ENCODE data around the gene ARL16.
"Not testable (repeated sequence)": the region's sequence is repeated elsewhere in the genome, so short reads cannot be mapped to it uniquely, and the experiment has no call there.

ARL16 gene

GRCh38 chr17:81695211-81695610 is 11.6 kb upstream of the ARL16 start:
- no peak for DNase-seq

GRCh38 chr17:81694810-81695209 is 11.2 kb upstream of the ARL16 start:
- DNase-seq = no peak

DNA sequence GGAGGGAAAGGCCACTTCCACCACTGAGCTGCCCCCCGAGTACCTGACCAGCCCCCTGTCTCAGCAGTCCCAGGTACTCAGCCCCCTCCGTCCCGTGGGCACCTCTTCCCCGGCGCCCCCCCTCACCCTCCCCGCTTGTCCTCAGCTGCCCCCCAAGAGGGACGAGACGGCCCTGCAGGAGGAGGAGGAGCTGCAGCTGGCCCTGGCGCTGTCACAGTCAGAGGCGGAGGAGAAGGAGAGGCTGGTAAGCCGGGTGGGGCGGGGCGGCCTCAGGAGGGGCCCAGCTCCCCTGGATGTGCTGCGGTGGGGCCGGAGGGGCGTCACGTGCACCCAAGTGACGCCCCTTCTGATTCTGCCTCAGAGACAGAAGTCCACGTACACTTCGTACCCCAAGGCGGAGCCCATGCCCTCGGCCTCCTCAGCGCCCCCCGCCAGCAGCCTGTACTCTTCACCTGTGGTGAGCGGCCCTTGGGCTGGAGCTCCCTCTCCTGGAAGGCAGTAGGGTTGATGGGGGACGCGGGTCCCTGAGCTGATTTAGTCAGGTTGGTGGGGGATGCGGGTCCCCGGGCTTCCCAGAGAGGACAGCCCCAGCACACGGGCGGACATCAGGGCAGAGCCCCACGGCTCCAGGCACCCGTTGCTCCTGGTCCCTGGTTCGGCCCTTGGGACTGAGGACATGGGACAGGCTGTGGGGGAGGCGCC is 10.1 kb upstream of the ARL16 start:
- DNase-seq = no peak

- DNase-seq = no peak
Measured at GRCh38 chr17:81691608-81692007, 8.0 kb upstream of the ARL16 start.

DNA sequence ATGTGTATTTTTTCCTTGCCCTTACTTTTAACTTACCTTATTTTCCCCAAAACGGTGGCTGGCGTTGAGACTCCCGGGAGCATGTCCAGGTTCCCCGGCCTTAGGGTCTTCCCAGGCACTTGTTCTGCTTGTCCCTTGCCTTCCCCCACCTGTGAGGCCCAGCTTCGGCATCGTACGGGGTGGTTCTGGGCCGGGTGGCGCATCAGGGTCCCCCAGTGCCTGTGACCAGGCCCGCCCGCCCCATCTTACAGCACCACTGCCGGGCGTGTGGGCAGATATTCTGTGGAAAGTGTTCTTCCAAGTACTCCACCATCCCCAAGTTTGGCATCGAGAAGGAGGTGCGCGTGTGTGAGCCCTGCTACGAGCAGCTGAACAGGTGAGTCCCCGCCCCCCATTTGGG is 7.6 kb upstream of the ARL16 start:
- DNase-seq = no peak

- DNase-seq = no peak
Measured at GRCh38 chr17:81690549-81690948, 7.0 kb upstream of the ARL16 start.

DNA sequence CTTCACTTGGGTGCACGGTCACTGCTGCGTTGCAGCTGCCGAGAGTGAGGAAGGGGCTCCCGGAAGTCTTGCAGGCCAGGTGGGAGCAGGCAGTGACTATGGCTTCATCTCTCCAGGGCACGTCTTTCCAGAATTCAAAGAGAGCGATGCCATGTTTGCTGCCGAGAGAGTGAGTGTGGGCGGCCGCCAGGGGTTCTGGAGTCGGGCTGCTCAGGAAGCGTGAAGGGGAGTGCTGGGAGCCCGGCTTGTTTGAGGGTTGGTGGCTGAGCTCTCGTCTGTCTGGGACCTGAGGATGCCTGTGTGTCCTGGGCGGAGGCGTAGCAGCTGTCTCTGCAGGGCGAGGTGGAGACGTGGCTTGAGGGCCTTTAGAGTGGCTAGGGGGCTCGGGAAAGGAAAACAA is 6.5 kb upstream of the ARL16 start:
- DNase-seq = no peak

DNA sequence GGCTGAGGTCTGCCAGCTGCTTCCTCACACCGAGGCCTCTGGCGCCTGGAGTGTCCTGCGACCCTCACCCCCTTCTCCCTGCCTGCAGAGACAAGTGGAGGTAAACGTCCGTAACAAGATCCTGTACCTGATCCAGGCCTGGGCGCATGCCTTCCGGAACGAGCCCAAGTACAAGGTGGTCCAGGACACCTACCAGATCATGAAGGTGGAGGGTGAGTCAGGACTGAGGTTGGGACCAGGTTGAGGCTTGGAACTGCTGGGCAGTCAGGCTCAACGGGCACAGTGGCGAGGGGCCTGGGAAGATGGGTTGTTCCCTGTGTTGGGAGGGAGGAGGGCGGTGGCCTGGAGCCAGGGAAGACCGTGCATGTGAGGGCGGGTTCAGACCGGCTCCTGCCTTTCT is 5.0 kb upstream of the ARL16 start:
- no peak for DNase-seq

DNA sequence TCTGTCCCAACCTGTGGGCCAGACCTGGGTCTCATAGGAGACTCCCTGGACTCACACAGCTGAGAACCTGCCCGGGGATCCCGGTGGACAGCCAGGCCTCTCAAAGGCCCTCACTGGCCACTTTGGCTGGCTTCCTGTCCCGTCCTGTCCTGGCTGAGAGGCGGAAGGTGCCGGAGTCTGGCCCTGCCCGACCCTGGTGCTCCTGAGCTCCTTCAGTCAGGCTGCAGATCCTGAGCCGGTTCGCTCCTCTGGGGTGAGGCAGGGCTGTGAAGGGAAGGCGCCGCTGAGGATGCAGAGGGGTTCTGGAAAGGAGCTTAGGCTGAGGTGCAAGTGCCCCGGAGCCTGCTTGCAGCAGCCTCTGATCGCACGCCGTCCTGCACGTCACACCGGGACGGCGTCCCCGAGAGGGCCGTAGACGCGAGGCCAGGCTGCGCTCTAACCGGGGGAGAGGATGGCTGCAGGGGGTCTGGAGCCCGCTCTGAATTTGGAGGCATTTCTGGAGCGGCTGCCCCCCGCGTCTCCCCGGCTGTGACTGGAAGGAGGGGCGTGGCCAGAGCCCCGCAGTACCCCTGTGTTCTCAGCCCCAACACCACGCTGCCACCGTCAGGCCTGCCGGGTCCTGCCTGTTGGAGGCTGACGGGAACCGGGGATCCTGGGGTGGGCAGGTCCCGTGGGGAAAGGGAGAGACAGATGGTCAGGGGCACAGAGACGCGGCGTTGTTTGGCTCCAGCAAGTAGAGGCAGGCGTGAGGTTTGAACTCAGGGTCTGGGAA is 4.4 kb upstream of the ARL16 start:
- DNase-seq = no peak

DNA sequence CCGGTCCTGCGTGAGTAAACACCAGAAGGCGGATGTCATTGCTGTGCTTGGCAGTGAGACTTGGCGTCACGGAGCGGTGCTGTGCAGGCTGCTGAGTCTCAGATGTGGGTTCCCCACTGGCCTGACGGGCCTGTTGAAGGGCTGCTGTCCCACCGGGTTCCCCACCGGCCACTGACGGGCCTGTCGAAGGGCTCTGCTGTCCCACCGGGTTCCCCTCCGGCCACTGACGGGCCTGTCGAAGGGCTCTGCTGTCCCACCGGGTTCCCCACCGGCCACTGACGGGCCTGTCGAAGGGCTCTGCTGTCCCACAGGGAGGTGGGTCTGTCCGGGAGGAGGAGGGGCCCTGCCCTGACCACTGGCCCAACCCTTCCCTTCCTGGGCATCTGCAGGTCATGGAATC is 3.0 kb upstream of the ARL16 start:
- no peak for DNase-seq

DNA sequence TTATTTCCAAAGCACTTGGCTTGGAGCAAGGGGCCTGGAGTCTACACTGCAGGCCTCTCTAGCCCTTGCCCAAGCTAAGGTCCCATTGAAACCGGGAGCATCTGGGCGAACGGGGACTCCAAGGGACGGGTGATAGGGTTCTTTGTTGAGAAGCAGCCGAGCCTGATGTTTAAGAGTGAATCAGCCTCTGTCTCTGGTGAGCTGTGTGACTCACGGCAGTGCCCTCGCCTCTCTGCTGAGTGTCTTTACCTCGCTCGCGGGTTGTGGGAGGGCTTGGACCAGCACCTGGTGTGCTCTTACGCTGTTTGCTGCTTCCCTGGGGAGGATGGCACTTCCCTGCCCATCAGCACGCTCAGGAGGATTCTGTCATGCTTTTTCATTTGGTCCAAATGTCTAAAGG is 1.5 kb upstream of the ARL16 start:
- no peak for DNase-seq

DNA sequence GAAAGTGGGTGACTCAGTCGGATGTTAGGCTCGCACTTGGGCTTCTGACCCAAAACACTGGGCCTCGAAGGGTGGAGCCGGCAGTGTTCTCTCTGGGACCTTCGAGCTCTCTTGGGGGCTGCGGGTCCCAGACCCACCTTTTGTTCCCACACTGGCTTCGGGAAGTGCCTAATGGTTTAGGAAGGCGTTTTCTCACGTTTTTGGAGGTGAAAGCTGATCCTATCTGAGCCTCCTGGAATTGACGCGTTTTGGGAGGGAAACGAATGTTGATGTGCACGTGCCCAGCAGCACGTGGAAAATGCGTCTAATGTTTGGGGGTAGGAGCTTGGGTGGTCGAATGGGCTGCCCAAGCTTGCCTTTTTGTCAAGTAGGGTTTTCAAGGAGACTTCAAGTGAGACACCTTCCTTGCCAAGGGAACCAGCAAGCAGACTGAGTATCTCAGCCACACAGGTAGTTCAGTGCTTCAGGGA is 880 bp upstream of the ARL16 start:
- no peak for DNase-seq

DNA sequence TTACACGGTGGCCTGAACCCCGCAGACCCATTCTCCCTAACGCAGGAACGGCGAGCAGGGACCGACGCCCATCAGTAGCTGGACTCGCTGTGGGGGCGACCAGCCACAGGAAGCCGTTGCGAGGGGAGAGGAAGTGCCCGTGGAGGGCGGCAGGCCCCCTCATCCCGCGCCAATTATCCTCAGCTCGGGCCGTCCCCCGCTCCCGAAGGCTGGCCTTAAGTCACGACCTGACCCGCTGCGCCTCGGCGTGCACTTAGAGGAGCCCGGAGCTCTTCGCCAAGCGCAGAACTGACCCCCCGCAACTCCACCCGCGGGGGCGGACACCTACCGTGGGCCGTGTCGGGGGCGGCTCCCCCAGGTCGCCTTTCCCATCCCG is 401 bp downstream of the ARL16 start:
- no peak for DNase-seq

- no peak for DNase-seq
Measured at GRCh38 chr17:81682565-81683207, 911 bp downstream of the ARL16 start.

DNA sequence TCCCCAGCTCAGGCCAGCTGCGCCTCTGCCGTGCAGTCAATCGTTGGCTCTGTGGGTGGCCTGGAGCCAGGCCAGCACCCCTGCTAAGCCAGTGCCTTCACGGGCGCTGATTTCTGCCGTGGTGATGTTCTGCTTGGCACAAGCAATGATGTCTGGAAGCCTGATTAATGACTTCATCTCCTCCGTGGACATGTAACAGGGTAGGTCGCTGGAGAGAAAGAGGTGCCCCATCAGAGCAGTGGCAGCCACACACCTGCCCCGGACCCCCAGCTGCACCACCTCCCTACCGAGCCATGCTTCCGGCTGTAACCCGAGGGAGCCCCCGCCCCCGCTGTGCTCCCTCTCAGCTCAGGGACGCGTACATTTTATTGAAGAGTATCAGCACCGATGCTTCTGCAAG is 1.9 kb downstream of the ARL16 start:
- no peak for DNase-seq

- no peak for DNase-seq
Measured at GRCh38 chr17:81680150-81680549, 3.4 kb downstream of the ARL16 start.

- DNase-seq = no peak
Measured at GRCh38 chr17:81676906-81677305, 6.7 kb downstream of the ARL16 start.

DNA sequence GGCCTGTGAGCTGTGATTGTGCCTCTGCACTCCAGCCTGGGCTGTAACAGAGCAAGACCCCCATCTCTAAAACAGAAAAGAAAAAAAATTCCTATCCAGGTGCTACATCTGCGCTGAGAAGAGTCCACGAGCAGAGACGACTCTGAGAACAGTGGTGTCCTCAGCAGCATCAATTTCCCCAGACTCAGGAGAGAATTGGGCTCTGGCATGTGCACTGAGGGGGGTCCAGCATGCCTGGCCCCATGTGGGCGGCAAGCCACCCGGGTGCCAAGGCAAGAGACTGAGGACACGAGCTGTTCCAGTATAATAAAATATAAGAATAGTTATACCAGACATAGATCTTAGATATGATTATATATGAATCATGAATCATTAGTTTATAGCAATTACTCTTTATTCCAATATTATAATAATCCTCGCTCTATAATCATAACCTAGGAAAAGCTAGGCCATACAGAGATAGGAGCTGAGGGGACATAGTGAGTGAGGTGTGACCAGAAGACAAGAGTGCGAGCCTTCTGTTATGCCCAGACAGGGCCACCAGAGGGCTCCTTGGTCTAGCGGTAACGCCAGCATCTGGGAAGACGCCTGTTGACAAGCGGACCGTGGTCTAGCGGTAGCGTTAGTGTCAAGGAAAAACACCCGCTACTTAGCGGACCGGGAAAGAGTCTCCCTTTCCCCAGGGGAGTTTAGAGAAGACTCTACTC is 7.9 kb downstream of the ARL16 start:
- not testable (repeated sequence) for DNase-seq

- no peak for DNase-seq
Measured at GRCh38 chr17:81673561-81674258, 9.9 kb downstream of the ARL16 start.

GRCh38 chr17:81672954-81673353 is 10.6 kb downstream of the ARL16 start:
- DNase-seq = no peak

GRCh38 chr17:81672504-81672903 is 11.1 kb downstream of the ARL16 start:
- no peak for DNase-seq

GRCh38 chr17:81667754-81668153 is 15.8 kb downstream of the ARL16 start:
- no peak for DNase-seq
